Suppressor macrophage (primary cell): ENCODE results near the gene GPR3.

Experiments
- DNase-seq, 4 experiments: peaks; one replicate each; pipeline ENCODE4 v3.0.0-alpha.2; 2020 to 2022

Gene GPR3

GRCh38 chr1:27358928-27359313 is 33.5 kb upstream of the GPR3 start:
- DNase-seq: no peak

- no peak for DNase-seq
These were observed 32.6 kb upstream of the GPR3 start for GRCh38 chr1:27359822-27360158.

- peak in 2 of 4 experiments; percentile 50 to 52 for DNase-seq
These were observed 32.0 kb upstream of the GPR3 start for GRCh38 chr1:27360159-27361043.

GRCh38 chr1:27361044-27361402 is 31.4 kb upstream of the GPR3 start:
- DNase-seq: no peak

GRCh38 chr1:27361553-27361952 is 30.9 kb upstream of the GPR3 start:
- no peak for DNase-seq

GRCh38 chr1:27363766-27364695 is 28.4 kb upstream of the GPR3 start:
- DNase-seq: no peak

- DNase-seq: no peak
These were observed 27.6 kb upstream of the GPR3 start for GRCh38 chr1:27364696-27365371.

- DNase-seq: peak; percentile 84 to 95 (median 92)
These were observed 26.9 kb upstream of the GPR3 start for GRCh38 chr1:27365372-27366112.

GRCh38 chr1:27366113-27366410 is 26.4 kb upstream of the GPR3 start:
- DNase-seq: peak; percentile 80 to 92 (median 88)

- peak; percentile 70 to 88 (median 80) for DNase-seq
These were observed 25.8 kb upstream of the GPR3 start, which contains the start of gene MAP3K6 for GRCh38 chr1:27366411-27367159. MAP3K6 (minus strand) TSS chr1:27366961; CDS start chr1:27366597, 364 bp downstream.

GRCh38 chr1:27367160-27367650 is 25.2 kb upstream of the GPR3 start:
- DNase-seq: no peak

- no peak for DNase-seq
These were observed 23.4 kb upstream of the GPR3 start for GRCh38 chr1:27368869-27369582.

- no peak for DNase-seq
These were observed 20.2 kb upstream of the GPR3 start for GRCh38 chr1:27372022-27372807.

GRCh38 chr1:27372808-27373690 is 19.4 kb upstream of the GPR3 start:
- DNase-seq: peak in 1 of 4 experiments; percentile 30

- DNase-seq: no peak
These were observed 17.9 kb upstream of the GPR3 start, which contains the start of gene FCN3 for GRCh38 chr1:27374362-27375086. FCN3 (minus strand) TSS chr1:27374824; CDS start chr1:27374818, 6 bp downstream.

- no peak for DNase-seq
These were observed 14.5 kb upstream of the GPR3 start for GRCh38 chr1:27377760-27378495.

- no peak for DNase-seq
These were observed 12.8 kb upstream of the GPR3 start for GRCh38 chr1:27379564-27380122.
